Inflammatory macrophage treated with lipopolysaccharide for 1 hour (primary cell): ENCODE measurements around the gene SLC6A20.

ENCODE experiments used
- DNase-seq, 2 donors: peaks; one replicate each; pipeline ENCODE4 v3.0.0-alpha.2; 2020 to 2022

SLC6A20 gene

DNA sequence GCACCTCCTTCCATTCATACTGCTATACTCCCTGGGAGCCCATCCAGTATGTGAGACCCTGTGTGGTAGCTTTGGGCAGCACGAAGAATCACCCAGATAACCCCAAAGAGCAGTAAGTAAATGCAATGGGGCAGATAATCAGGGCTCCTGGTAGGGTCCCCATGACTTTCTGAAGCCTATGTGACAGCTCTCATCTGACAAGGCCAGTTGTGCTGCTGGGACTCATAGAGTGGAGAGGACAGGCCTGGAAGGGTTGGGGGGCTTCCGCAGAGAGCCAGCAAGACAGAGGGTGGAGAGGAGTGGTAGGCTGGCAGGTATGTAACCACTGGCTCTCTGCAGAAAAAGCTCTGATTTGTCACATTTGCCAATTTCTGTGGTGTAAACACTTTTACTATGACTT, 3.2 kb upstream of the SLC6A20 start:
- DNase-seq: no peak

DNA sequence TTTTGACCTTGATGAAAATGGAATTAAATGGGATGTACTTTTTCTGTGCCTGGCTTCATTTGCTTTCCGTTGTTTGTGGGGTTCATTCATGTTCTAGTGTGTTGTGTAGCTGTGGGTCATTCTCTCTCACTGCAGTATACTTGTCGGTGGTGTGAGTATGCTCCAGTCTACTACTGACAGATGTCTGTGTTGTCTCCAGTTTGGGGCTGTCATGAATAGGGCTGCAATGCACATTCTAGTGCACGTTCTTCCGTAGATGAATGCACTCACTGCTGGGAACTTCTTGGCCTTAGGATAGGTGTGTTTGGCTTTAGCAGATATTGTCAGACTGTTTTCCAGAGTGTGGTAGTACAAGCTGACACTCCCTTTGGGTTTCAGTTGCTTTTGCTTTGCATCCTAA, 1.7 kb upstream of the SLC6A20 start:
- DNase-seq: no peak

DNA sequence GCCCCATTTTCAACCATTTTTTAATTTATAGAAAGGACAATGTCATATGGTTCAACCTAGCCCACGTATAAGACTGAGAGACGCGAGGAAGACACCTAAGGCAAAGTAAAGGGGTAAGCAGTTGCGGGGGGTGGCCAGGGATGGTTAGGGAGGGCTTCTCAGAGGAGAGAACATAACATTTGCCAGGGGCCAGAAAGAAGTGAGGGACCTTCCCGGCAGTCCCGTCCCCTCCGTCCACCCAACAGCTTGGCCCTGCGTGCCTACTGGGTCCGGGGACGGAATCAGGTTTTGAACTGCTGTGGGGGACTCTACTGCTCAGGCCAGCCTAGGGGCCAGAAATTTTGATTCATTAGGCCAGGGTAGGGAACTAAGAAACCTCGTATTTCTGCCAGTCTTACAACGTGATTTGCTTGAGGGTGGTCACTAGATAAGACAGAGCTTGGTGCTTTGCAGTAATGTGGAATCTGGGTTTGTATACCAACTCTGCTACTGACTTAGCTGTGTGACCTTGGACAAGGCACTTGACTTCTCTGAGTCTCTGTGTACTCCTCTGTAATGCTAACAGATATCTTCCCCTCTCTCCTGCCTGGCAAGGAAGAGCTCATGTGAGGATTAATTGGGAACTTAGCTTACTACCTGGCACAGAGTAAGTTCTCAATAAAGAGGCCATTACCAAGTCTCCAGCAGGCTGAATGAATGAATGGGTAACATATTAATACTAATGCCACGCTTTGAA, 734 bp upstream of the SLC6A20 start:
- no peak for DNase-seq

DNA sequence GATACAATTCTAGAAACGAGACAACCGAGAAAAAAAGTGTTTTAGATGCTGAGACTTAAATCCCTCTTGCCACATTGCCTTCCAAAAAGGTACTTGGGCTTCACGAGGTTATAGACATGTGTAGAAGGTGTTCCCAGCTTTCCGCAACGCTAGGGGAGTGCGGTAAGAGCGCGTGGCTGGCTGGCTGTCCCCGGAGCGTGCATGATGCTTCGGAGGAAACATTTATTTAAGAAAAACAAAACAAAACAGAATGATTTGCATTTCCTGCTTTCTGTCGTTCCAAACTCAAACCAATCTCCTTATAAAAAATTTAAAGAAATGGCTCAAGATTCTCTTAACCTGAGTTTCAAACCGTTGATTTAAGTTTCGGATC, 841 bp downstream of the SLC6A20 start:
- DNase-seq: no peak

DNA sequence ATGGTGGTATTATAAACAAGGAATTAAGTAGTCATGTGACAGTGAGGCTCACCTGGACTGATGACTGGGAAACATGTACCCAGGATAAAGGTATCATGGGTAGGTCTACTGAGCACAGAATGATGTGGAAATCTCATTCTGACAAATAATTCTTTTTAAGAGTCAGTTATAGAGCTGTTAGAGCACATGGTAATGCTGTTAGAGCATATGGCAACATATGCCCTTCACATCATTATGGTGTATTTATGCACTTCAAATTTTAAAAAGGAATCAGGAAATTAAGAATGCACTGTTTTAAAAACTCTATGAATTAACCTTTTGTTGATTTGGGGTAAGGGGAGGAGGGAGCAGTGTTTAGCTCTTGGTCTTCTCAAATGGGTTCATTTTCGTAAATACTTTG, 1.7 kb downstream of the SLC6A20 start:
- DNase-seq: no peak

DNA sequence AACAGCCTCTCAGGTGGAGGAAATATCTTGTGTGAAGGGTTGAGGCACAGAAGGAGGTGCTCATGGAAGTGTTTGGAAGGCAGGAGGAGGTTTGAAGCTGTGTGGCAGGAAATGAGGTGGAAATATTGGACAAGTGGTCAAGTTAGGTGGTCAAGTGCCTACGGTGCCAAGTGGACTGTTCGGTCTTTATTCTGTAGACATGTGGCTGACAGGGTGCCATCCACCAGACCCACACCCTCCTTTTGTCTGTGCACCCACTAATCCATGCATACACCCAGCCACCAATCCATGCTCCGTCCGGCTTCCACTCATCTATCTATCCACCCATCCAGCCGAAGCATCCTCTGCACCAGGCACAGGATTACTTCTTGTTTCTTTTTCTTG, 2.2 kb downstream of the SLC6A20 start:
- DNase-seq: no peak

DNA sequence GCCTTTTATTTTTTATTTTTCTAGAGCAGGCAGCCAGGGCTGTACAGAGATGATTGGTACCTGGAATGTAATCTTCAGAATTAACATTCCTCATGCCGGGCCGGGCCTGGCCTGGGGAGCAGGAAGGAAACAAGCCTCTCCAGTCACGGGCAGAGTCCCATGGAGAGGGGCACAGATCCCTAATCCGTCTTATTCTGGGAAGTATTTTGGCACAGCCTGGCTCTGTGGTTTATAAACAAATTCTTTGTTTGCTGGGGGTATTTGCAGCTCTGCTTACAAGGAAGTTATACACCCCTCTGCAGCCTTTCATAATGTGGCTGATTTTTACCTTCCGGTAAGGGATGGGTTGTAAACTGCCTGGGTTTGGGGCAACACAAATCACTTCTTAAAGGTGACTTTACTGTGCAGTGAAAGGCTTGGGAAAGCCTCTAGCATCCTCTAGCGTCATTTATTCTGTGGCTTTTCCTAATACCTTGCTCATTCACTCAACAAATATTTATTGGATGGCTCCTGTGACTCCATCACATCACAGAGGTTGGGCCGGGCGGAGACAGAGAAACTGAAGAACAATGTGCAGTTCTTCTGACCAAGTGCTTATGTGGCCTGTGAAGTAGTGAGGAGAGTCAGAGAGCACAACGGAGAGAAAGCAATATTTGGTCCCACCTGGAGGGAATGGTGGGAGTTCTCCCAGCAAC, 2.7 kb downstream of the SLC6A20 start:
- no peak for DNase-seq

DNA sequence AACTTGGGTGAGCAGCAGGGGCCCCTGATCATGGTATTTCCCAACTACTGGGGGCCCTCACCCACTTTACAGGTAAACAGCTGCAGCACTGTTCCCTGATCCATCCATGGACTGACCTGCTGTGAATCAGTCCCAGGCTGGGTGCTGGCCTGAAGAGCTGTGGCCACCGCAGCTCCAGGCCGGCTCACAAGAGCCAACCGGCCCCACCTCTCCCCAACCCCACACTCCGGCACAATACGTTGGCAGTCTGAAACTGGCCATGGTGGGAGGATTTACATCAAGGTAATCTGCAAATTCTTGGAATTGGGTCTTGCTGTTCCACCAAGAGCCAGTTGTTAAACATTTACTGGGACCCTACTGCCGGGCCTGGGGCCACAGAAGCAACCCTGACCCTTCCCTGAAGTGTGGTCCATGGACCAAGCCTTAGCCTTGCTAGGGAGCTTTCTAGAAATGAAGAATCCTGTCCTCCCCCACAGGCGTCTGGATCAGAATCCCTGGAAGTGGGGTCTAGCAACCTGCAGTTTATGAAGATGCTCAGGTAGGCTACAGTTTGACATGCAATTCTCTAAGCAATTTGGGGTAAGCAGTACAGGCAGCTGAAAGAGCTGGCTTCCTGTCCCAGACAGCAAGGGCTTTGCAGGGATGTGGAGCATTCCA, 3.7 kb downstream of the SLC6A20 start:
- DNase-seq: no peak

DNA sequence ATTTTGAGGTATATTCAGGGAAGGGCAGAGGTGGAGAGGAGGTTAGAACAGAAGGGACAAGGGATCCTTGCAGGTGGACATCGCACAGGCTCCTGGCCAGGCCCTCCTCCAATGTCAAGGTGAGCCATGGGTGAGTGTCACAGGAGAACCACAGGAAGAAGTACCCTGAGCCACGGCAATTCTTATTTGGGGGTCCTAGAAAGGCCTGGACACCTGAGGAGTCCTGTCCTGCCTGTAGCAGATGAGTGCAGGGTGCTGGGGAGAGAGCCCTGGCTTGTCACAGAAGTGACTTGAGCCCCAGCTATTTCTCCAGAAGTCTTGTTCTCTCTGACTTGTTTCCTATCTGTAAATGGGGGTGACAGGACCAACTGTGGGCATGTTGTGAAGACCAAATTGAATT, 4.3 kb downstream of the SLC6A20 start:
- no peak for DNase-seq

DNA sequence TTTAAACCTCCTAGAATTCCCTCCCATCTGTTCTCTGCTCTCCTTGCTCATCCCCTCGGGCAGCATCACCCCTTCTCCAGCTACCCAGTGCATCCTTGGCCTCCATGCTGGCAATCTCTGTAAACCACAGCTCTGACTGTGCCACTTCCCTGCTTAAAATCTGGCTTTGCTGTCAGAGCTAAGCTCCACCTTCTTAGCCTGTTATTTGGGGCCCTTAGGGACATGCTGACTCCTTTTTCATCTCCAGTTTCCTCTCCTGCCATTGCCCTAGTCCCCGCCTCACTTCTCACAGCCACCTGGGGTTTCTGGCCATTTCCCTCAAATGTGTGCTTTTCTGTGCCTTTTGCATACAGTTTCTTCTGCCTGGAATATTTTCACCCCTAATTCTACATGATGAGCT, 5.7 kb downstream of the SLC6A20 start:
- no peak for DNase-seq

DNA sequence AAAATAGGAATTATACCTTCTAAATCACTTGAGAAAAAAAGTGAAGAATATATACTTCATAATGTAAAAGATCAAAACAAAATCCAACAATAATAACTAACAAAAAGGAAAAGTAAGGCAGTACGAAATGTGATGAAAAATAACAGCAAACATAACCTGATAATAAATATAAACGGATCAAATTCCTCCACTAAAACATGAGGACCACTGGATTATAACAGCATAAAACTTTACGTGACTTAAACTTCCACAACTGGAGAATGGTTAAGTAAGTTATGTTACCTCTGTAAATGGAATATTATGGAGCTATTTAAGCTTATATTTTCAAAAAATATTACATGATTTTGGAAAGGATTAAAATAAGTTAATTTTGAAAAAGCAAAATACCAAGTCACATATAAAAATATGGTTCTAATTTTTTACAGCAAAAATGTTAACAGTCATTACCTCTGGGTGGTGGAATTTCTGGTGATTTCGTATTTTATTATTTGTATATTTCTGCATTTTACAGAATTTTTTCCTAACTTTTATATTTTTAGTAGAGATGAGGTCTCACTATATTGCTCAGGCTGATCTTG, 7.0 kb downstream of the SLC6A20 start:
- DNase-seq: no peak

DNA sequence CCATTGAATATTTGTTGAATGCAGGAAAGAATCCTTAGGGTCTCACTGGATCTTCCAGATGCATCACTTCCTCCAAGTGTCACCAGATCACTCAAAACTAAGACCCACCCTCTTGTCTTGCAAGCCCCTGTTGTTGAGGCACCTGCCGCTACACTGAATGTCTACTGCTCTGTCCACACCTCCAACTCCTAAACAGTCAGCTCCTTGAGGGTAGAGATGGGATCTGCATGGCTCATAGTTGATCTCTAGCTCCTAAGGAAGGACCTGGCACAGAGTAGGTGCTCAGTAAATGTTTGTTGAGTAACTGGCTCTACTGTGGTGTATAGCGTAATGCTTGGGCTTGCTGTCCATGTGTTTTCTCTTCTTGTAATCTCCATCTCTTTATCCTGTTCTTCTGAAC, 8.8 kb downstream of the SLC6A20 start:
- DNase-seq: no peak

DNA sequence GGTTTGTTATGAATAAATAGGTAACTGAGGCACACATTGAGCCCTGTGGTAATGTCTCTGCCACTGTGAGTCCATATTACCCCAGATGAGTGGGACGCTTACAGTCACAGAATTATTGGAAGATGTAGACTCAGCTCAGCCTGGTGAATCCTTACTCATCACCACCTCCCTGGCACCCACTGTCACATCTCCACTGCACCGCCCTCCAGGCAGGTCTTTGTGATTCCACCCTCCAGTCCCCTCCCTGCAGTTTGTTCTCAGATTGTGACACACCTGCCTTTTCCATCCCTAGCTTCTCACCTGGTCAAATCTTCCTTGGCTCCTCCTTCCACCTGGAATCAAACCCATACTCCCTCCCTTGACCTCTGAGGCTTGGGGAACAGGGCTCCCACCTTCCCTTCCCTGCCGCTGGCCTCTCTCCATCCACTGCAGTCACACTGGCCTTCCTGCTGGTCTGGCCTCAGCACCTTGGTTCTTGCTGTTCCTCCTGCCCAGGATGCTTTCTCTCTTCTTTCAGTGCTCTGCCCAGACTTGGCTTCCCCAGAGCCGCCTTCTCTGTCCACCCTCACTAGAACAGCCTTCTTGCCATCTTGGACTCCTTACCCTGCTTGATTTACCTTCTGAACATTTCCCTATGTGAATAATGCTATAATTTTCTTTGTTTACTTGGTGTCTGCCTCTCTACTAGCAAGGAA, 9.4 kb downstream of the SLC6A20 start:
- DNase-seq: no peak

DNA sequence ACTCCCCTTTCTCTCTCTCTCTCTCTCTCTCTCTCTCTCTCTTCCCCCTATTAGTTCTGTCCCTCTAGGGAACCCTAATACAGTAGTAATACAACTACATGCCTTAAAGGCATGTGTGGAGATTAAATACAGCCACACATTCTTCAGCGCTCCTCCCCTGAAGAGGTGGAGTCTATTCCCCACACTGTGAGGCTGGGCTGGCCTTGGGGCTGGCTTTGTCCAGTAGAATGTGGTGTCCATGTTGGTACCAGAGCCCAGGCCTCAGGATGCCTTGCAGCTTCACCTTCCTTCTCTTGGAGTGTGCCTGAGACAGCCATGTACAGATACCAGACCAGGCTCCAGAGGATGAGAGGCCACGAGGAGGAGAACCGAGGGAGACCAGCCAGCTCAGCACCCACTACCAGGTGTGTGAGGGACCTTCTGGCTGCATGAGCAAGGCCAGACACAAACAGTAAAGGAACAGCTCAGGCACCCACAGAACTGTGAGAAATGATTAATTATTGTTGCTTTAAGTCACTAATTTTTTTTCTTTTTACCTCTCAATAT, 10.7 kb downstream of the SLC6A20 start:
- DNase-seq: no peak

DNA sequence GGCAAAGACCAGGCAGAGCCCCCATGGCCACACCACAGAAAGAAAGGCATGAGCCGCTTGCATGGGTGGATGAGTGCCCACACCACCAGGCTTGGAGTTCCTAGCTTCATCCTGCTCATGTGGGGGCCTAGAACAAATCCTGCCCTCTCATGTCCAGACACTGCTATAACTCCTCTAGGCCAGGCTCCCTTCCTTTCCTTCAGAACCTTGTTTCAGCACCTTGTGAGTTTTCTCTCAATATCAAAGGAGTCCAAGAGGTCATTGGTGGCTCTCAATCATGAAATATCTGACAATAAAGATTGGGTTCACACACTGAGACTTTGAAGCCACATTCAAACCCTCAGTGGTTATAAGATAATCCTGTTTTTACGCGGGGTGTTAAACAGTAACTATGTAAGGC, 12.7 kb downstream of the SLC6A20 start:
- DNase-seq: no peak

DNA sequence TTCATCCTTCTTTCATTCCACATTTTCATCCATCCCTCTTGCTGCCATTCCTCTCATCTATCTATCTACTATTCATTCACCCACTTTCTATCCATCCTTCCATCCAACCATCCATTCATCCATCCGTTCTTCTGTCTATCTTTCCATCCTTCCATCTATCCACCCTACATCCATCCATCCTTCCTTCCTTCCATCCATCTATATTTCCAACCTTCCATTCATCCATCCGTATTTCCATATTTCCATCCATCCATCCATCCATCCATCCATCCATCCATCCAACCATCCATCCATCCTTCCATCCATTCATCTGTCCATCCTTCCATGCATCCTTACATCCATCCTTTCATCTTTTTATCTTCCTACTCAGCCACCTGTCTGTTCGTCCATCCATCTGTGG, 14.0 kb downstream of the SLC6A20 start:
- no peak for DNase-seq

DNA sequence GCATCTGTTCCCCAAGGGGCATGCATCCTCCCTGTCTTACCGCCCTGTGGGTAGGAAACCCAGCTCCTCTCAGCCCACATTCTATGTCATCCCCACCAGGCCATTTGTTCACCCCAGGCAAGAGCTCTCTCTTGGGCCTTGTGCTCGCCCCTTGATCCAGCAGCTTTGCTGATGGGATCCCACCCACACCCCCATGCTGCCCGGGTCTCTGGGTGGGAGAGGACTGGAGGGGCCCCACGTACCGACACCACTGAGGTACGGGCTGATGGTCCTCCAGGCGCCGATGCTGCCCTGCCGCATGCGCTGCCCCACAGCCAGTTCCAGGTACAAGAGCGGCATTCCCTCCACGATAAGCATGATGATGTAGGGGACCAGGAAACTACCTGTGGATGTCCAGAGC, 14.5 kb downstream of the SLC6A20 start:
- DNase-seq: no peak

DNA sequence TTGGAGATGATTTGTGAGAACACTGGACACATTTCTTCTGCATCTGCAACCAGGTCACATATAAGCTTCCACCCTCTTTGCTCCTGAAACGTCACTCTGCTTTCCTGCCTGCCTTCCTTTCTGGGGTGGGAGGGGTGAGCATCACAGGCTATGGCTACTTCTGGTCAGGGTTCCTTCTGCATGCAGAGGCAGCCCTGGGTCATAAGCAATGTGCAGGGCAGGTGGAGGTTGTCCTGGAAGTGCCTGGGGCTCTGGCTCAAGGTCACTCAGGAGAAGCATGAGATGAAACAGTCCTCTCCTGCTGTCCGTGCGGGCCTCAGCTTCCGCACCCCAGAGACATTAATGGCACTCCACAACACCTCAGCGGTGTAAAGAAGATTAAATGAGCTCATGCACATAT, 15.1 kb downstream of the SLC6A20 start:
- DNase-seq: no peak

DNA sequence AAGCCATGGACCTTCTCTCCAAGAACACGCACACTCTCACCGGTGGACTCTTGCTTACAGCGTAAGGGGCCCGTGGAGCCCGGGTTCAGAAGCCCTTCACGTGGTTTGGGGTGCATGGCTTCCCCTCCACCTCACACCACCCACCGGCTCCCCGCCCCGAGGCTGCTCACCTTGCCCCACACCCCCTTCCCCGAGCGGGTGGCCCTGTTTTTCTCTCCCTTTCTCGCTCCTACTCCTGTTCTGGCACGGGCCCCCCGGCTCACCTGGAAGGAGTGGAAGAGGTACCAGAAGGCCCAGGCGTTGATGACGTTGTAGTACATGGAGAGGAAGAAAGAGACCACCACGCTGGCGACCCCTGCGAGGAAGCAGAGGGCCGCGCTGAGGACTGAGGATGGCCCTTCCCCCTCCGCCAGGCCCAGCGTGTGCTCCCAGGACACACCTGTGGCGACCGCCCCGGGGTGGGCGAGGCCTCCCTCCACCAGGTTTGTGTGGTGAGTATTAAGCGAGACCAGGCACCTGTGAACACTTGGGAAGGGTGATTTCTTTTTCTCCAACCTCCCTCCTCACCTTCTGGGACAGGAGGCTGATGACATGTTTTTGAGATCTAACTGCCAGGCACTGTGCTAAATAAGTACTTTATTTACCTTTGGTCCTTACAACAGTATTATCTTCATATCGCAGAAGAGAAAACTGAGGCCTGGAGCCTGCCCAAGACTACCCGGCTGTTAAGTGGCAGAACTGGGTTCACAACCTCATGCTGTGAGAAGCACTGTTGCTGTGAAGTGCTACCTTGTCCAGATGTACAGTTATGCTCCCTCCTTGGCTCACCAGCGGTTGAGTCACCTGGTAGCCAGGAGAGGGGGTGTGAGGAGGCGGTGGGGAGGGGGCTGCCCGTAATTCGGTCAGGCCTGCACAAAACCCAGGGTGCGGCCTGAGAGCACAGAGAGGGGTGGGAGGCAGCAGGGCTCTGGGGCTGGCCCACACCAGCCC, 16.3 kb downstream of the SLC6A20 start:
- DNase-seq: no peak

DNA sequence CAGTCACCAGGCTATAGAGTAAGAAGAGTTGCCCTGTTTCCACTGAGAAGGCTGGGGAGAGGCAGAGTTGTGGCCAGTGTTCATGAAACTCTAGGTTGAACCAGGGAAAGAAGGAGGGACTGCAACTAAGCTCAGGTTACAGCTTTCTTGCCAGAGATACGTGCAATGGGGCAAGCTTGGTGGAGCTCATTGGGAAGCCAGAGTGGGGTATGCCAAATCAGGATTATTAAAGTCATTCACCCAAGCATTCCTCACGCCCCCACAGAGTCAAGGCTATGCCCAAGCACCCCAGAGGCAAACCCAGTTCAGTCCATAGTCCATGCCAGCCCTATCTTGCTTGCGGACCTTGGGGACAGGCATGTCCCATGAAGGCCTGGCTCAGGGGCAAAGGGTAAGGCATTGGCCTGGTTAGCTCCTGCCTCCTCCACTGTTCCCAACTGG, 17.6 kb downstream of the SLC6A20 start:
- DNase-seq: no peak

DNA sequence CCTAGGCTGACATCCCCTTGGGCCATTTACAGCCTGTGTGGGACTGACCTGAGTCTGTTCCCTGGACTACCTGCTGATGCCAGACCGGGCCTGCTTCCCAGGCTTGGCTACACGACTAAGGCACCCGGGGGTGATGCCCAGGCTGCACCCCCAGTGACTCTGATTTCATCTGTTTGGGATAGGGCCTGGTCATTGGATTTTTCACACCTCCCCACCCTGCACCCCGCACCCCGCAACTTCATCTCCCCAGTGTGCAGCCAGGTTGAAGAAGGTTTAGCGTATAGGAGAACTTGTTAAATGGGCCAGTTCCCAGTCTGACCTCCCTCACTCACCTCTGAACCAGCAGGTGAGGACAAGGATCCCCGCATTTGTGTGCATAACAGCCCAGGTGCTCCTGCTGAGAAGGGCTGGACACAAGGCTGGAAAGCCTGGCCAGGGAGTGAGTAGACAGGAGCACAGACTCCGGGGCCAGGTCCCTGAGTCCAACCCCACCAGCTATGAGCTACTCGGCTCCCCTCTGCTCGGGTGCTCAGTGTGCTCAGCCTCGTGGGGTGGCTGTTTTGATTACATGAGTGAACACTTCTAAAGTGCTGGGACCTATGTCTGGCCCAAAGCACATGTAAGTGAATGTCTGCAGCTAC, 18.5 kb downstream of the SLC6A20 start:
- DNase-seq: no peak
